G401 (cell line): Measurements from ENCODE around the gene MLH3. TPM values are rescaled to one million over a fixed set of nuclear protein-coding genes. Genes with fewer than 3 reads are reported as not detected.
"Not testable (repeated sequence)": the region's sequence is repeated elsewhere in the genome, so short reads cannot be mapped to it uniquely, and the experiment has no call there.

Experiments
- DNase-seq: peaks from one replicate; pipeline ENCODE4 v3.0.0-alpha.2; 2015; ENCODE audit warnings: low spot score
- in situ Hi-C: cut with HindIII; loops from 2 replicates; pipeline ENCODE4 v1.10.0; 2016; ENCODE audit warnings: low sequenced_read_pairs, mixed read lengths
- total RNA-seq: library from RNA; depleted of rRNA; stranded (reverse); fragments of >200 nt; shearing (Covaris generic); gene quantifications from 2 replicates; pipeline ENCODE4 v1.2.3, GENCODE V29; 2014

MLH3 gene
- total RNA-seq, 1 experiment from 2014 or later, result 21.0 TPM

DNA sequence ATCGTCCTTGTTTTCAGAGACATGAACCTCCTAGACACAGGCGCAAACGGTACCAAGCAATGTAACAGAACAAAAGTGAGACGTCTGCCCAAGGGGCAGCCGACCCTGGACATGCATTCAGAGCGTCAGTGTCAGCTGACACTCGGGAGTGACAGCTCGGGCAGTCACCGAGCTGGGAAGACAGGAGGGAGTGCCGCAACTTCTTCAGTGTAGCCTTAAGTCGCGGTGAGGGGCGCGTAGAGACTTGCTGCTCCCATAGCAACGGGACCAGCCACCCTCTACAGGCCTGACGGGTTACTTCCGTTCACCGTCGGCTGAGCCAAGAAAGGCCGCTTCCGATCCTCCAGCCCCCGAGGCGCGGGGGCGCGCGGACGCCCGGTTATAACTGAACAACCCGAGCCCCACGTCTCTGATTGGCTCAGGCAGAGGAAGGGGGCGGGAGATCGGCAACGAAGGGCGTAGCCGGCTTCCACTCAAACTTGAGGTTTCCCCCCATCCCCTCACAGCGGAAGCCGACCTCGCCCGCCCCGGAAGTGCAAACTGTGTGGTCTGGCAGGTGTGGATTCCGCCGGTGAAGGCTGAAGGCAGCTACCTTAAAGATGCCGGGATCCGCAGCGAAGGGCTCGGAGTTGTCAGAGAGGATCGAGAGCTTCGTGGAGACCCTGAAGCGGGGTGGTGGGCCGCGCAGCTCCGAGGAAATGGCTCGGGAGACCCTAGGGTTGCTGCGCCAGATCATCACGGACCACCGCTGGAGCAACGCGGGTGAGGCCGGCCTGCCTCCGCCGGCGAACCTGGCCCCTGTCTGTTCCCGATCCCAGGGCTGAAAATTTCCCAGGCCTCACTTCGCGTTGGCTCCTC lies 48.6 kb downstream of the MLH3 start, which contains the start of gene EIF2B2:
EIF2B2 (plus strand) TSS at position 530 of the 858 bp plus-strand sequence; CDS start at position 600, 70 bp downstream.
- peak; percentile 99 for DNase-seq
- in situ Hi-C loops, result no loop called here

DNA sequence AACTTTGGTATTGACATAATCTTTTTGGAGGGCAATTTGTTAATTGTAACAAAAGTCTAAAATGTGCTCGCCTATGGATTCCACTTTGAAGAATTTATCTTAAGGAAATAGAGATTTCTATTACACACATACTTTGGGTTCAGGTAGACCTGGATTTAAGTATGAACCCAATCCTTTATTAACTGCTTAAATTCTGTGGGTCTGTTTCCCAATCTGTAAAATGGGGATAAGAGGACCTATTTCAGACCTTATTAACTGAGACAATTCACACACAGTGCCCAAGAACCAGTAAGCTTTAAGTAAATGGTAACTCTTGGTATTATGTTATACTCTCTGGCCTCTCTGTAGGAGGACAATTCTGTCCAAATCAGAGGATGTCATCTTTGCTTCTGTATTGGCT lies 49.4 kb downstream of the MLH3 start:
- no peak for DNase-seq
- in situ Hi-C loops, result no loop called here

DNA sequence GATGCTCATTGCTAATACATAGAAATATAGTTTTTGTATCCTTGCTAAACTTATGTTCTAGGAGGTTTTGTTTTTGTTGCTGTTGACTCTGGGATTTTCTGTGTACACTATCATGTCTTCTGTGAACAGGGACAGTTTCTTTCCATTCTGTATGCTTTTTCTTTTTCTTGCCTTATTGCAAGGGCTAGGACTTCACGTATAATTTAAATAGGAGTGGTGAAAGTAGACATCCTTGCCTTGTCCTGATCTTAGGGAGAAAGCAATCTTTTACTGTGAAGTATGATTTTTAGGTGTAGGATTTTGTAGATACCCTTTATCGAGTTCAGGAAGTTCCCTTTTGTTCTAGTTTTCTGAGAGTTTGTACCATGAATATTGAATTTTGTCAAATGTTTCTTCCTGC lies 50.0 kb downstream of the MLH3 start:
- in situ Hi-C loops, result no loop called here
- DNase-seq, result no peak

DNA sequence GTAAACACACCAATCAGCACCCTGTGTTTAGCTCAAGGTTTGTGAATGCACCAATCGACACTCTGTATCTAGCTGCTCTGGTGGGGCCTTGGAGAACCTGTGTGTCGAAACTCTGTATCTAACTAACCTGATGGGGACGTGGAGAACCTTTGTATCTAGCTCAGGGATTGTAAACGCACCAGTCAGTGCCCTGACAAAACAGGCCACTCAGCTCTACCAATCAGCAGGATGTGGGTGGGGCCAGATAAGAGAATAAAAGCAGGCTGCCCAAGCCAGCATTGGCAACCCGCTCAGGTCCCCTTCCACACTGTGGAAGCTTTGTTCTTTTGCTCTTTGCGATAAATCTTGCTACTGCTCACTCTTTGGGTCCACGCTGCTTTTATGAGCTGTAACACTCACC lies 55.5 kb downstream of the MLH3 start:
- DNase-seq, in situ Hi-C loops: not testable (repeated sequence)

DNA sequence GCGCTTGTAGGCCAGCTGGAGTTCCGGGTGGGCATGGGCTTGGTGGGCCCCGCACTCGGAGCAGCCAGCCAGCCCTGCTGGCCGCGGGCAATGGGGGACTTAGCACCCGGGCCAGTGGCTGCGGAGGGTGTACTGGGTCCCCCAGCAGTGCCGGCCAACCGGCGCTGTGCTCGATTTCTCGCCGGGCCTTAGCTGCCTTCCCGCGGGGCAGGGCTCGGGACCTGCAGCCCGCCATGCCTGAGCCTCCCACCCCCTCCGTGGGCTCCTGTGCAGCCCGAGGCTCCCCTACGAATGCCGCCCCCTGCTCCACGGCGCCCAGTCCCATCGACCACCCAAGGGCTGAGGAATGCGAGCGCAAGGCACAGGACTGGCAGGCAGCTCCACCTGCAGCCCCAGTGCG lies 57.1 kb downstream of the MLH3 start:
- in situ Hi-C loops, DNase-seq: not testable (repeated sequence)

DNA sequence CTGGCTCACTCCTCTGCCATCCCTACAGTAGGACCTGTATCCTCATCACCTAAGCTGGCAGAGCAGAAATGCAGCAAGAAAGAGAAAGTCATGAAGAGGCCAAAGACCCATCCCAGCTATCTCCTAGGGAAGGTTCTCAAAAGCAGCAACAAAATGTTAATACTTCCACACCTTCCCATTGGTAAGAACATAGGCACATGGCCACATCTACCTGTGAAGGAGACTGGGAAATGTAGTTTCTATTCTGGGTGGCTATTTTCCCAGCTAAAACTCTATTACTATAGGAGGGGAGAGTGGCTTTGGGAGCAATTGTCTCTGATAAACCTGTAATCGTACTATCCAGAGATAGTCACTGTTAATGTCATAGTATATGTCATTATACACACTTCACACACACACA lies 62.3 kb downstream of the MLH3 start:
- in situ Hi-C loops, result no loop called here
- DNase-seq, result no peak

DNA sequence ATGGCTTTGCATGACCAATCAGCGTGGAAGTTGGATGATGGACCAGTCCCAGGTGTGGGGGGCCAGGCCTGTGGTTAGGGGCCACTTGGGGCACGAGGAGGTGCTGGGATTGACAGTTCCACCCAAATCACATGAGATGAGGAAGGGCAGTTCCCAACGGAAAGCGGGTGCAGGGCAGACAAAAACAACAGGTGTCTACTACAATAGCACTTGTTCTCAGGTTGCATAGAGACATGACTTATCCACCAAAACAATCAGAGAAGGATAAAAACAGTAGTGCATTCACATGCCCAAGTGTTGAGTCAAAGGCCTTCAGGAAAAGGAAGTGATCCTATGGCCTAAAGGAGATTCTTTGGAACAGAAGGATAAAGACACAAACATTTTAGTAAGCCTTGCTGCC lies 63.1 kb downstream of the MLH3 start:
- in situ Hi-C loops, result no loop called here
- no peak for DNase-seq

DNA sequence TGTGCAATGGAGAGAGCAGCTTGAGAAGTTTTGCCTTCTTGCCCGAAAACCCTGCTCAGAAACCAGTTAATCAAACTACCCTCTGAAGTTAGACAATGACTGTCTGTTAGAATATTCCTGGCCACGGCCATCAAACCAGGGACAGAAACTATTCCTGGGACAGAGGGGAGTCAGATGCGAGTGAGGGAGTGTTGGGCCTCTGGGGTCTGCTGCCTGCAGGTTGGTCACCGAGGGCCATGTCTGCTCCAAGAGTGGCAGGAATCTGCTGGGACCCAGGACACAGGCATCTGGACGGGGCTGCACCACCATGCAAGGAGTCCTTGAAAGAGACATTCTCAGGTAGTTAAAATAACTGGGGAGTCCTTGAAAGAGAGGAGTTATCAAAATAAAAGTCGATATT lies 65.5 kb downstream of the MLH3 start:
- no peak for DNase-seq
- in situ Hi-C loops, result no loop called here

DNA sequence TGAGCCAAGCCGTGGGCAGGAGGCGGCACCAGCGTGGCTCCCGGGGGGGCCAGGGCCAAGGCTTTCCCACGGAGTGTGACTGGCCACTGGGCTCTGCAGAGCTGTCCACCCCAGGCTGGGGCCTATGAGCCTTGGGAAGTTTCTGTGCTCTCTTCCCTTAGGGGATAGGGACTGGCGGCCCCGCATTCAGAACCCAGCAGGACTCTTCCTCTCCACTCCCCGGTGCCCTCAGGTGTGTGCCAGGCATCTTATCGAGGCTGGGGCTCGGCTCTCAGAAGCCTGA lies 66.3 kb downstream of the MLH3 start:
- DNase-seq, result no peak
- in situ Hi-C loops, result no loop called here

DNA sequence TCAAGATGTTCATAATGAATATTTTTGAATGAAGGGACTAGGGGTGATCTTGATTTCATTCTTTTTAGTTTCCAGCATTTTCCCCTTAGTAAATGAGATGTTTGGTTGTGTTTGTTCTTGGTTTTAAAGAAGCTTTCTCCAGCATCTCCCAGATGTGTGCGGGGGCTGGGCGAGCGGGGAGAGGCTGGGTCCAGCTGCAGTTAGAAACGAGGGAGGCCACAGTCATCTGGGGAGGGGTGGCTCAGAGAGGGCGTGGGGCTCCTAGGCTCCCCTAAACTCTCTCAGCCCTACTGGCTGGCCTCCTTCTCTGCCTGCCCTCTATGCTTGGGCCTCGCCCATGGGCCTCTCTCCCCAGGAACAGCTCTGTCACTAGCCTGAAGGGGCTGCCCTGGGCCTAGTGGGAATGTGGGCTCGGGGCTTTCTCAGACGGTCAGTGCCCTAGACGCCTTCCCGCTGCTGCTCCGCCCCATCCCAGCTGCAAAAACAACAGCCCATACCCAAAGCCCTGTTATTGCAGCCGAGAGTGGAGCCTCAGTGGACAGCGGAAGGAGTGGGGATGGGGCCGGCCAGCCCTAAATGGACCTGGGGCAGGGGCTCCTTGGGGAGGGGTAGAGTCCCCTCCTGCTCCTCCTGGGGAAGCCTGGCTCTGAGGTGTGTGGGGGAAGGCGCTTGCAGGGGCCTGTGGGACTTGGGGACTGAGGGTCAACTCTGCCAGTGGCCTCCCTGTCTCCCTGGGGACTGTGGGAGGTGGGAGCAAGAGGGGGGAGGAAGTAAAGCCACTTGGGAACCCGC lies 66.8 kb downstream of the MLH3 start:
- in situ Hi-C loops, result no loop called here
- no peak for DNase-seq

DNA sequence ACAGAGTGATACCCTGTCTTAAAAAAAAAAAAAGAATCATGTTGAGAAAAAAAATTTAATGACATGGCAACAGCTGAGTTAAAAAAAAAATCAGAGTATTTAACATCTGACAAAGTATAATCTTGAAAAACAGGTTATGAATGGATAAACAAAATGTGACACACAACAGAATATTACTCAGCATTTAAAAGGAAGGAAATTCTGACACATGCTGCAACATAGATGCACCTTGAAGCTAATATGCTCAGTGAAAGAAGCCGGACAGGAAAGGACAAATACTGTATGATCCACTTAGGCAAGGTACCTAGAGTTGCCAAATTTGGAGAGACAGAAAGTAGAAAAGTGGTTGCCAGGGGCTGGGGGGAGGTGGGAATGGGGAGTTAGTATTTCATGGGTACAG lies 67.9 kb downstream of the MLH3 start:
- in situ Hi-C loops, result no loop called here
- no peak for DNase-seq

DNA sequence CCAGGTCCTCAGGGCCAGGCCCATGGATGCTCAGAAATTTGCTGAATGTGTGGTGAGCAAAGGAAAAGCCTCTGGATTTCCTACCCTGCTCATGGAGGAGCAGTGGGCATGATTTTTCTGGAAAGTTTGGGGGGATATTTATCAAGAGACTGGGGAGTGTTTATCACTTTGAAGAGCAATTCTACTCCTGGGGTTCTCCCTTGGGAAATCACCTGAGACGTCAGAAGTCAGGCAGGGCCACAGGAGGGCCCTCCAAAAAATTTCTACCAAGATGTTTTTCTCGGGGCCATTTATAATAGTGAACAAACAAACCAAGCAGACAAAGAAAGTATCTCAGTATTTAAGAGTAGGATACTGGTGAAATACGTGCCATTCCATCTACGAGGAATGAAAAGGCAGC lies 68.6 kb downstream of the MLH3 start:
- in situ Hi-C loops, result no loop called here
- no peak for DNase-seq

DNA sequence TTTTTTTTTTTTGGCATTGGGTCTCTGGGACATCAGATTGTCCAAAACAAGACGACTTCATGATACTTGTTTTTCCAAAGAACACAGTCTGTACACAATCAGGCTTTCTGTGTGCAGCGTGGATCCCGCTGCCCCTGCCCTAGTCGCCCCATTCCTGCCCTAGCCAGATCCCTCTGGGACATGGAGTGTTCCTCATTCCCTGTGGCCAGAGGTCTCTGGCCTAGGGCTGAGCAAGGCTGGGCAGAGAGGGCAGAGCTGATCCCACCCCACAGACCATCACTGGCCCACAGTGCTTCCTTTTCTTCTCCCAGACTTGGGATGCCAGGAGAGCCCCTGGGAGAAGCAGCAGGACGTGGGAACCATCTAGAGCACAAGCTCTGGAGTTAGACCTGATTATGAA lies 69.4 kb downstream of the MLH3 start:
- no peak for DNase-seq
- in situ Hi-C loops, result no loop called here

DNA sequence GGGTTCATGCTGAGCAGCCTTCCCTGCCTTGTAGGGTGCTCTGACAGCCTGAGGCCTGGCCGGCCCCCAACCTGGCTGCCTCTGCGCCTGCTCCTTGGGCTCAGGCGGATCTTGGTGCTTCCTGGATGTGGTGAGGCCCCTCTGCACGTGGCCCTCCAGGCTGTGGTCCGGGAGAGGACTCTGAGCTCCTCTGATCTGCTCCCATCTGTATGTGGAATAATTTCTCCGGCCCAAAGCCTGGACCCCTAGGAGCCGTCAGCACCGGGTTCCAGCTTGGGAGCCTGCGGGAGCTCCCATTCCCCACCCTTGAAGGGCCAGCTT lies 69.8 kb downstream of the MLH3 start:
- in situ Hi-C loops, result no loop called here
- DNase-seq, result no peak

DNA sequence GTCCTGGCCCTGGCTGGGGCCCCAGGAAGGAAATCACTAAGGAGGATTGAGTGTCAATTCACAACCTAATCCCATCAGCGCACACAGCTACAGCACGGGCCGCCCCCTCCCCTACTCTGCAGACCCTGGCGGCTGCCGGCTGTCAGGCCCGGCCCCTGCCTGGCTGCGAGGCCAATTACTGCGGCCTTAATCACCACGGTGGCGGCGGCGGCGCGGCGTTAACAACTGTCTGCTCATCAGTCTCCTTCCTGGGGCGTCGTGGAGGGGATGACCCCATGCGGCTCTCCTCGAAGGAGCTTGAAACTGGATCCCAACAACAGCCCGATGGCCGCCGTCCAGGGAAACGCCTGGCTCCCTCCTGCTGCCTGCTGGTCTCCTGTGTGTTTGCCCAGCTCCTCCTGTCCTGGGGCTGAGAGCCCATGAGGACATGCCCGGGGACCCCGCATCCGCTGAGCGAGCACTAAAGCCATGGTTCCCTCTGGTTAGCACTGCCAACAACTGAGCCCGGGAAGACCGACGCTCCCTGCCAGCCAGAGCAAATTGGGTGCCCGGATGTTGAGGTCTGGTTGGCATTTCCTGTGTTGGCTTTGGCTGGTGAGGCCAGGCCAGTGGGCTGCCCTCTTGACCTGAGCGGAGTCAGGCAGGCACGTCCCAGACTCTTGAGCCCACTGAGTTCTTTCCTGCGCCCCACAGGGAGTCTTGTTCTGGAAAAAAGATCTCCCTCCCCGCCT lies 70.4 kb downstream of the MLH3 start:
- DNase-seq, result no peak
- in situ Hi-C loops, result no loop called here

DNA sequence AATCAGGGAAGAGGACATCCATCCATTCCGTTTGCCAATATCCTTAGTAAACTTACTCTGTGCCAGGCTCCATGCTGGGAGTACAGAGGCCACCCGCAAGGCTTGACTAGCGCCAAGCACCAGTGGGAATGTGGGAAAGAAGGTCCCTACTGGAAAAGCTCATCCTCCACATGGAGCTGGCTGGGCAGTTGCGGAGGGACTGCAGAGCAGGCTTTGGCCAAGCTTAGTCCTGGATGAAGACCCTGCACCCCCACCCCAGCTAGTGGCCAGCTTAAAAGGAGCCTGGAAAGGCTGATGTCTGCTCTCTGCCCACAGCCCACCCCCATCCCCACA lies 70.9 kb downstream of the MLH3 start:
- in situ Hi-C loops, result no loop called here
- DNase-seq, result no peak

DNA sequence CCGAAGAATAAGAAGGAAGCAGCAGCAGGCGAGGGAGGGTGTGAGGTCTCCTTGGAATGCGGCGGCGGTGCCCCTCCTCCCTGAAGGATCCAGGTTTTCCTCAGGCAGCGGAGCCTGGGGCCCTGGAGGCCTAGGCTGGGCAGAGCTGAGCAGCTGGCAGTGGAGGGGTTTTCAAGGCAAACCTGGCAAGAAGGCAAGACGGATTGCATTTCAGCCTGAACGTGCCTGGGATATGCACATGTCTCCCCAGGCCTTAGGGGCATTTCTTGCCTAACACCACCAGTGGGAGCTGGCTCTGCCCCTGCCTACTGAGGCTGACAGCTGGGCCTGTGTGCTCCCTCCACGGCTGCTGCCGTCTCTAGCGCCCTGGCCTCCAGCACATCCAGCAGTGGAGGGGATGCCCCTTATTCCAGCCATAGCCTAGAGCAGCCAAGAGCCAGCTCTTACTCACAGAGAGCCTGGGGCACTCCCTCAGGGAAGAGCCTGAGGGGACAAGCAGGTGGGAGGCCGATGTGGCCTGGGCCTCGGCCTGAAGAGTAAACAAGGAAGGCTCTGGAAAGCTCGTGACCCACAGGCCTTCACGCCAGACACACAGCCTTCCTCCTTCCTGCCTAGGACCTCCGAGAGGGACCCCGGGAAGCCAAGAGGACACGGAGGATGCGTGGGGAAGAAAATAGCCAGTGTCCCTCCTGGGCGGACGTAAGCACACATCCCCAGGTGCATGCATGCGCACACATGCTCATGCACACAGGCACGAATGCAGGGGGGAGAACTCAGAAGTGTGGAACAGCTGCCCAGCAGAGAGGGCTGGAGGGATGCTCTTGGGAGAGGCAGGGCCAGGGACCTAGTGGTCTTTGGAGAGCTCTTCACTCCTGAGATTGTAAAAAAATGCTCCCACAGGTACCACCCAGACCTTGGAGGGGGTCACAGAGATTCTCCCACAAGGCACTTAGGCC lies 71.5 kb downstream of the MLH3 start:
- DNase-seq, result no peak
- in situ Hi-C loops, result no loop called here

DNA sequence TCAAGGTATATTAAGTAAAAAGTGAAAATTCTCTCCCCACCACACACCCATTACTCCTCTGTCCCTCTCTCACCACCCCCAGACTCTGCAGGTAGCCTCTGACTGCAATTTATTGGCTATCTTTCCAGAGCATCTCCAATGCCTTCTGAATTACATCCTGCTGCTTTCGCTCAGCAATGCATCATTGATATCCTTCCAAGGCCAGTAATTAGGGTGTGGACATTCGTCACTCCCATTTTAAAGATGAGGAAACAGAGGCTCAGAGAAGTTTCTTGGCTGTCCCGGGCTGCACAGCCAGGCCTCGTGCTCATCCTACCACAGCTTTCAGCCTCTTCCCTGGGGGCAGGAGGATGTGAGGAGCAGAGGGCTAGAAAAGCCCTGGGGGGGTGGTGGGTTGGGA lies 72.2 kb downstream of the MLH3 start:
- no peak for DNase-seq
- in situ Hi-C loops, result no loop called here

DNA sequence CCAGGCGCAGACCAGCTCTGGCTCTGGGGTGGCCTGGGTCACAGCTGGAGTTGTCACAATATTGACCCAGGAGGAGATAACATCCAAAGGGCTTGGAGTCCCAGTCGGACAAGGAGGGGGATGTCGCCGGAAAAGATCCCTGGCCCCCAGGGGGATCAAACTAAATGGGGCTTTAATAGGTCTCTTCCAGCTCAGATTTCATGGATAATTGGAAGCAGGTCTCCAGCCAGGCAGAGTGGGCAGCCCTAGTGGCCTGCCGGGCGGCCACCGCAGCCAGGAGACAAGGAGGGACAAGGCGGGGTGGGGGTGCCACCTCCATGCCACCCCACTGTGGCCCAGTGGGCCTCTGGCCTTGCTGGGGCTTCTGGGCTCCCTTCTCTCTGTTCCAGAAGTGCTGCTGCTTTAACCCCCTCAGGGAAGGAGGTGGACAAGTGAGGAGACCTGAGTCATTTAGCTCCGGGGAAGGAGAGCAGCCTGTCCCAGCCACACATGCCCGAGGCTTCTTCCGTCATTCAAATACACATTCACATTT lies 72.8 kb downstream of the MLH3 start:
- no peak for DNase-seq
- in situ Hi-C loops, result no loop called here
